ENCODE measurements around the gene MAPK11.

DNA sequence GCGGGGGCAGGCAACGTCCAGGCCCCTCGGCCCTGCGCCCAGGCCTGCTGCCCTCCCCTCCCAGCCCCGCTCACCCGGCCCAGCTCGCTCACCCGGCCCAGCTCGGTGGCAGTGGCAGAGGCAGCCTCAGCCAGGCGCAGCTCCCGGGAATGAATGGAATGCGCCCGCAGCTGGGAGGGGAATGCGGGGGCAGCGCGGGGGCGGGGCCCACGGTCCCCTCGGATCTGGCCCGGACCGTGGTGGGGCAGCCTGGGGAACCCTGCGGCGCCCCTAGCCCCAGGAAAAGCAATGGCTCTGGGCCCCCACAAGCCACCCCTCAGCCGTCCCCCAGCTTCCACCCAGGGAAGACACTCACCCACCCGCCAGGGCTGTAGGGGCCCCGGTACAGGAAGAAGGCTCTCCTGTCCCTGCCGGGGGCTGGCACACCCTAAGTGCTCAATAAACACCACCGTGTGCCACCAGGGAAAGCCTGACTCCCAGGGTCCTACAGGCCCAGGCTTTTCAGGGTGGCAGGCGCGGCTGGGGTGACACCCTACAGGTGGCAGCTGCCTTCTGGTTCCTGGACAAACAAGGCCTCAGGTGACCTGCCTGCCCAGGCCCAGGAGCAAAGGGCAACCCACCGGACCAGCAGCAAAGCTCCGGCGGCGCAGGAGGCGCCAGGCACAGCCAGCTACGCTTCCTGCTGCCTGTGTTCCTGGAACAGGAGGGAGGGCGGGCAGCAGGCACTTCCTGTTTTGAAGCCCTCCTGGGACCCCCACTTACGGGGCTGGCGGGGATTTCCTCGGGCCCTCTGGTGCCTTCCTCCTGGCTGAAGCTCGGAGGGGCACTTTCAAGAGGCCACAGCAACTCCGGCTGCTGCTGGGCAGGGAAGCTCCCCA is 23.5 kb upstream of the MAPK11 start:
- TF ChIP-seq, protein P1, sequence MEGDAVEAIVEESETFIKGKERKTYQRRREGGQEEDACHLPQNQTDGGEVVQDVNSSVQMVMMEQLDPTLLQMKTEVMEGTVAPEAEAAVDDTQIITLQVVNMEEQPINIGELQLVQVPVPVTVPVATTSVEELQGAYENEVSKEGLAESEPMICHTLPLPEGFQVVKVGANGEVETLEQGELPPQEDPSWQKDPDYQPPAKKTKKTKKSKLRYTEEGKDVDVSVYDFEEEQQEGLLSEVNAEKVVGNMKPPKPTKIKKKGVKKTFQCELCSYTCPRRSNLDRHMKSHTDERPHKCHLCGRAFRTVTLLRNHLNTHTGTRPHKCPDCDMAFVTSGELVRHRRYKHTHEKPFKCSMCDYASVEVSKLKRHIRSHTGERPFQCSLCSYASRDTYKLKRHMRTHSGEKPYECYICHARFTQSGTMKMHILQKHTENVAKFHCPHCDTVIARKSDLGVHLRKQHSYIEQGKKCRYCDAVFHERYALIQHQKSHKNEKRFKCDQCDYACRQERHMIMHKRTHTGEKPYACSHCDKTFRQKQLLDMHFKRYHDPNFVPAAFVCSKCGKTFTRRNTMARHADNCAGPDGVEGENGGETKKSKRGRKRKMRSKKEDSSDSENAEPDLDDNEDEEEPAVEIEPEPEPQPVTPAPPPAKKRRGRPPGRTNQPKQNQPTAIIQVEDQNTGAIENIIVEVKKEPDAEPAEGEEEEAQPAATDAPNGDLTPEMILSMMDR (conservative IDR thresholded peaks at IDR 0.05), result peak; percentile 30; the same call in 1 of the 2 replicates
- TF ChIP-seq EZH2 (IDR thresholded peaks at IDR 0.05; ENCODE audit: low read depth), result no peak

Measured in PC-9 (cell line).